AML-193 (cell line): Measurements from ENCODE around the gene MIOX.
"Not testable (repeated sequence)": the region's sequence is repeated elsewhere in the genome, so short reads cannot be mapped to it uniquely, and the experiment has no call there.

ENCODE experiments used
- DNase-seq, 2 experiments: peaks; one replicate each; lab custom pipeline; 2025; lab: John Stamatoyannopoulos, UW

The MIOX gene

GRCh38 chr22:50517495-50518260, 31.0 kb downstream of the MIOX start:
- no peak for DNase-seq

- DNase-seq = no peak
Observed at GRCh38 chr22:50518606-50519005, 31.9 kb downstream of the MIOX start.

GRCh38 chr22:50519151-50519550, 32.5 kb downstream of the MIOX start:
- no peak for DNase-seq

- not testable (repeated sequence) for DNase-seq
Observed at GRCh38 chr22:50520184-50520583, 33.5 kb downstream of the MIOX start.

- DNase-seq = no peak
Observed at GRCh38 chr22:50520826-50521453, 34.3 kb downstream of the MIOX start.

- DNase-seq = no peak
Observed at GRCh38 chr22:50521710-50522109, 35.1 kb downstream of the MIOX start.

GRCh38 chr22:50522208-50522805, 35.6 kb downstream of the MIOX start:
- DNase-seq = no peak

- no peak for DNase-seq
Observed at GRCh38 chr22:50522806-50523438, 36.3 kb downstream of the MIOX start.

GRCh38 chr22:50523458-50523805, 36.8 kb downstream of the MIOX start:
- DNase-seq = no peak

- no peak for DNase-seq
Observed at GRCh38 chr22:50523806-50524675, 37.4 kb downstream of the MIOX start.

- DNase-seq = no peak
Observed at GRCh38 chr22:50524676-50525103, 38.0 kb downstream of the MIOX start.

- peak; percentile 86 to 91 for DNase-seq
Observed at GRCh38 chr22:50525104-50525857, 38.6 kb downstream of the MIOX start, which contains the start of gene SCO2. Gene SCO2, minus strand, starts transcription at chr22:50525598. Its CDS starts 1,187 bp downstream, at chr22:50524411.

- no peak for DNase-seq
Observed at GRCh38 chr22:50525858-50526107, 39.1 kb downstream of the MIOX start.

GRCh38 chr22:50526108-50526833, 39.6 kb downstream of the MIOX start:
- DNase-seq = peak; percentile 56 to 75

- peak; percentile 62 to 69 for DNase-seq
Observed at GRCh38 chr22:50526834-50527801, 40.5 kb downstream of the MIOX start.

- no peak for DNase-seq
Observed at GRCh38 chr22:50527921-50528681, 41.4 kb downstream of the MIOX start.

GRCh38 chr22:50528682-50529415, 42.2 kb downstream of the MIOX start:
- no peak for DNase-seq

- DNase-seq = no peak
Observed at GRCh38 chr22:50529416-50529896, 42.8 kb downstream of the MIOX start.
